ENCODE results near the gene NIF3L1.

The NIF3L1 gene

GRCh38 chr2:200845194-200845593, 44.0 kb upstream of the NIF3L1 start:
- Histone ChIP-seq H3K4me2 (no peak overlapping the region), H3K4me1 (ENCODE audit: low read depth, poor library complexity, severe bottlenecking) (no peaks in the 10 kb centered on the region), H3K36me3 (ENCODE audit: insufficient read depth) (no peaks in the 10 kb centered on the region), H4K20me1 (ENCODE audit: insufficient read depth) (no peaks in the 10 kb centered on the region), H3K9ac (no peak overlapping the region), H3K4me3 (IDR thresholded peaks at IDR 0.05; ENCODE audit: insufficient read depth, low read depth, low read length) (no peak overlapping the region), H3K27me3 (ENCODE audit: insufficient read depth, low read depth) (no peaks in the 10 kb centered on the region), H3K27ac (no peak overlapping the region), H2AFZ (ENCODE audit: low read depth) (no peak overlapping the region), H3K79me2 (ENCODE audit: insufficient read depth, low read depth) (no peaks in the 10 kb centered on the region)
- TF ChIP-seq CTCF (conservative IDR thresholded peaks at IDR 0.05; ENCODE audit: low read depth, low read length), result no peak

GRCh38 chr2:200845669-200846325, 43.4 kb upstream of the NIF3L1 start:
- TF ChIP-seq CTCF (conservative IDR thresholded peaks at IDR 0.05; ENCODE audit: low read depth, low read length), result no peak
- Histone ChIP-seq H3K79me2 (ENCODE audit: insufficient read depth, low read depth) (no peaks in the 10 kb centered on the region), H3K27me3 (ENCODE audit: insufficient read depth, low read depth) (no peaks in the 10 kb centered on the region)

GRCh38 chr2:200847269-200847668, 41.9 kb upstream of the NIF3L1 start:
- Histone ChIP-seq H2AFZ (ENCODE audit: low read depth) (no peak overlapping the region), H3K27ac (no peak overlapping the region), H4K20me1 (ENCODE audit: insufficient read depth) (no peaks in the 10 kb centered on the region), H3K4me3 (IDR thresholded peaks at IDR 0.05; ENCODE audit: insufficient read depth, low read depth, low read length) (no peak overlapping the region), H3K36me3 (ENCODE audit: insufficient read depth) (no peaks in the 10 kb centered on the region), H3K4me2 (no peak overlapping the region), H3K4me1 (ENCODE audit: low read depth, poor library complexity, severe bottlenecking) (no peaks in the 10 kb centered on the region), H3K79me2 (ENCODE audit: insufficient read depth, low read depth) (no peaks in the 10 kb centered on the region), H3K9ac (no peak overlapping the region), H3K27me3 (ENCODE audit: insufficient read depth, low read depth) (no peaks in the 10 kb centered on the region)
- TF ChIP-seq CTCF (conservative IDR thresholded peaks at IDR 0.05; ENCODE audit: low read depth, low read length), result no peak

More at GRCh38 chr2:200845669-200846325, 43.4 kb upstream of the NIF3L1 start:
- Histone ChIP-seq H3K4me2 (no peak overlapping the region), H2AFZ (ENCODE audit: low read depth) (no peak overlapping the region), H3K9ac (no peak overlapping the region), H4K20me1 (ENCODE audit: insufficient read depth) (no peaks in the 10 kb centered on the region), H3K36me3 (ENCODE audit: insufficient read depth) (no peaks in the 10 kb centered on the region), H3K27ac (no peak overlapping the region), H3K4me3 (IDR thresholded peaks at IDR 0.05; ENCODE audit: insufficient read depth, low read depth, low read length) (no peak overlapping the region), H3K4me1 (ENCODE audit: low read depth, poor library complexity, severe bottlenecking) (no peaks in the 10 kb centered on the region)

- Histone ChIP-seq H3K9ac (no peak overlapping the region), H4K20me1 (ENCODE audit: insufficient read depth) (no peaks in the 10 kb centered on the region), H2AFZ (ENCODE audit: low read depth) (no peak overlapping the region), H3K4me3 (IDR thresholded peaks at IDR 0.05; ENCODE audit: insufficient read depth, low read depth, low read length) (no peak overlapping the region), H3K4me2 (no peak overlapping the region), H3K4me1 (ENCODE audit: low read depth, poor library complexity, severe bottlenecking) (no peaks in the 10 kb centered on the region), H3K36me3 (ENCODE audit: insufficient read depth) (no peaks in the 10 kb centered on the region), H3K27me3 (ENCODE audit: insufficient read depth, low read depth) (no peaks in the 10 kb centered on the region), H3K27ac (no peak overlapping the region), H3K79me2 (ENCODE audit: insufficient read depth, low read depth) (no peaks in the 10 kb centered on the region)
- TF ChIP-seq CTCF (conservative IDR thresholded peaks at IDR 0.05; ENCODE audit: low read depth, low read length), result no peak
These were observed 41.2 kb upstream of the NIF3L1 start for GRCh38 chr2:200847939-200848338.

Data from KMS-11 (cell line).